H9 (cell line): ENCODE results near the gene FADS2. TPM values are rescaled to one million over a fixed set of nuclear protein-coding genes. Genes with fewer than 3 reads are reported as not detected.
"Not testable (repeated sequence)": the region's sequence is repeated elsewhere in the genome, so short reads cannot be mapped to it uniquely, and the experiment has no call there.

Experiments
- DNase-seq: peaks from one replicate; pipeline ENCODE4 v3.0.0-alpha.2; 2017
- H2AFZ ChIP-seq: one replicate; pipeline ENCODE4 v1.6.1; 2013; ENCODE audit warnings: mild to moderate bottlenecking, low read length, control low read depth, moderate library complexity
- H2AK5ac ChIP-seq: 2 replicates; pipeline ENCODE4 v1.6.1; 2013; ENCODE audit warnings: low read length, control low read depth, mixed read lengths; ENCODE audit not compliant: insufficient read length
- H2BK120ac ChIP-seq: one replicate; pipeline ENCODE4 v1.6.1; 2013; ENCODE audit warnings: low read depth, mild to moderate bottlenecking, low read length, control low read depth, inconsistent platforms; ENCODE audit not compliant: poor library complexity, severe bottlenecking
- H2BK12ac ChIP-seq: 2 replicates; pipeline ENCODE4 v1.6.1; 2013; ENCODE audit warnings: low read length, control low read depth, mixed read lengths, low read depth; ENCODE audit not compliant: insufficient read length
- H2BK15ac ChIP-seq: 2 replicates; pipeline ENCODE4 v1.6.1; 2013; ENCODE audit warnings: low read depth, low read length, control low read depth
- H2BK20ac ChIP-seq: one replicate; pipeline ENCODE4 v1.6.1; 2013; ENCODE audit warnings: low read depth, mild to moderate bottlenecking, low read length, control low read depth, inconsistent platforms; ENCODE audit not compliant: poor library complexity, severe bottlenecking
- H2BK5ac ChIP-seq: 2 replicates; pipeline ENCODE4 v1.6.1; 2013; ENCODE audit warnings: low read length, control low read depth, mixed read lengths; ENCODE audit not compliant: insufficient read length
- H3K14ac ChIP-seq: 2 replicates; pipeline ENCODE4 v1.6.1; 2013; ENCODE audit warnings: low read length, control low read depth; ENCODE audit not compliant: insufficient read depth
- H3K18ac ChIP-seq: 2 replicates; pipeline ENCODE4 v1.6.1; 2013; ENCODE audit warnings: low read depth, mild to moderate bottlenecking, mixed read lengths, low read length, control low read depth; ENCODE audit not compliant: insufficient read length
- H3K23ac ChIP-seq: 2 replicates; pipeline ENCODE4 v1.6.1; 2013; ENCODE audit warnings: low read length, control low read depth, mixed read lengths, low read depth; ENCODE audit not compliant: insufficient read length
- H3K23me2 ChIP-seq: 2 replicates; pipeline ENCODE4 v1.6.1; 2013; ENCODE audit warnings: low read depth, mild to moderate bottlenecking, mixed read lengths, low read length, control low read depth; ENCODE audit not compliant: insufficient read length, poor library complexity, severe bottlenecking
- H3K27ac ChIP-seq: 2 replicates; pipeline ENCODE4 v1.5.1; 2013; ENCODE audit warnings: low read length, control low read depth, mixed read lengths, low read depth; ENCODE audit not compliant: insufficient read length
- H3K27me3 ChIP-seq: 2 replicates; pipeline ENCODE4 v1.6.1; 2013; ENCODE audit warnings: low read length, control low read depth, inconsistent platforms; ENCODE audit not compliant: insufficient read depth
- H3K4ac ChIP-seq: 2 replicates; pipeline ENCODE4 v1.6.1; 2013; ENCODE audit warnings: low read depth, mild to moderate bottlenecking, control low read depth, inconsistent platforms, low read length, moderate library complexity
- H3K4me1 ChIP-seq: 2 replicates; pipeline ENCODE4 v1.6.1; 2013; ENCODE audit warnings: low read length, control low read depth, inconsistent platforms; ENCODE audit not compliant: insufficient read depth
- H3K4me2 ChIP-seq: 2 replicates; pipeline ENCODE4 v1.6.1; 2013; ENCODE audit warnings: low read length, control low read depth, mixed read lengths; ENCODE audit not compliant: insufficient read length, insufficient read depth
- H3K56ac ChIP-seq: 2 replicates; pipeline ENCODE4 v1.6.1; 2013; ENCODE audit warnings: low read depth, mild to moderate bottlenecking, mixed read lengths, low read length, control low read depth; ENCODE audit not compliant: insufficient read length
- H3K79me1 ChIP-seq: 2 replicates; pipeline ENCODE4 v1.6.1; 2013; ENCODE audit warnings: low read depth, mild to moderate bottlenecking, moderate library complexity, low read length, control low read depth, inconsistent platforms; ENCODE audit not compliant: insufficient read depth, poor library complexity, severe bottlenecking
- H3K79me2 ChIP-seq: 2 replicates; pipeline ENCODE4 v1.6.1; 2013; ENCODE audit warnings: low read length, control low read depth, inconsistent platforms; ENCODE audit not compliant: insufficient read depth
- H3K9ac ChIP-seq: 2 replicates; pipeline ENCODE4 v1.6.1; 2013; ENCODE audit warnings: low read length, control low read depth, mixed read lengths; ENCODE audit not compliant: insufficient read length; ENCODE audit errors: extremely low read depth
- H3K9me3 ChIP-seq: one replicate; pipeline ENCODE4 v1.6.1; 2013; ENCODE audit warnings: low read depth, low read length, inconsistent platforms; ENCODE audit not compliant: control insufficient read depth
- H3T11ph ChIP-seq: one replicate; pipeline ENCODE4 v1.6.1; 2013; ENCODE audit warnings: mild to moderate bottlenecking, low read length, control low read depth, inconsistent platforms
- H4K20me1 ChIP-seq: one replicate; pipeline ENCODE4 v1.6.1; 2013; ENCODE audit not compliant: control insufficient read depth, insufficient read length, insufficient read depth
- H4K5ac ChIP-seq: 2 replicates; pipeline ENCODE4 v1.6.1; 2013; ENCODE audit warnings: low read depth, mild to moderate bottlenecking, mixed read lengths, low read length, control low read depth; ENCODE audit not compliant: insufficient read length
- H4K8ac ChIP-seq: replicated peaks from 2 replicates; pipeline ENCODE4 v1.6.1; 2013; ENCODE audit warnings: low read length, control low read depth, mixed read lengths, low read depth; ENCODE audit not compliant: insufficient read length
- H4K91ac ChIP-seq: 2 replicates; pipeline ENCODE4 v1.6.1; 2013; ENCODE audit warnings: low read depth, mild to moderate bottlenecking, moderate library complexity, mixed read lengths, low read length, control low read depth; ENCODE audit not compliant: insufficient read length
- H3K27ac Mint-ChIP-seq, 3 experiments: 2 replicates in 2 of 3; 3 replicates in 1 of 3; pipeline ENCODE4 v1.8.0; 2020 to 2021; ENCODE audit warnings: mixed read lengths in 3 of 3, mild to moderate bottlenecking in 1 of 3, moderate library complexity in 1 of 3
- H3K27me3 Mint-ChIP-seq: 2 replicates; pipeline ENCODE4 v1.8.0; 2021; ENCODE audit warnings: low read depth, mild to moderate bottlenecking, moderate library complexity, mixed read lengths
- H3K36me3 Mint-ChIP-seq, 3 experiments: 2 replicates in 2 of 3; 3 replicates in 1 of 3; pipeline ENCODE4 v1.8.0; 2020 to 2021; ENCODE audit warnings: low read depth in 3 of 3, mixed read lengths in 3 of 3; ENCODE audit not compliant: insufficient read depth in 1 of 3
- H3K4me1 Mint-ChIP-seq, 2 experiments: 2 replicates each; pipeline ENCODE4 v1.8.0; 2020; ENCODE audit warnings: mixed read lengths in 2 of 2
- H3K4me3 Mint-ChIP-seq, 2 experiments: 2 replicates in 1 of 2; 3 replicates in 1 of 2; pipeline ENCODE4 v1.8.0; 2020 to 2021; ENCODE audit warnings: mild to moderate bottlenecking in 2 of 2, mixed read lengths in 2 of 2, moderate library complexity in 1 of 2
- H3K9me3 Mint-ChIP-seq, 2 experiments: 2 replicates in 1 of 2; 3 replicates in 1 of 2; pipeline ENCODE4 v1.8.0; 2020; ENCODE audit warnings: mild to moderate bottlenecking in 2 of 2, mixed read lengths in 2 of 2, moderate library complexity in 1 of 2
- WGBS: extraction: QIAGEN DNeasy Blood & Tissue Kit; methylation state at CpG from one replicate; pipeline ENCODE4 v1.1.7; 2013; ENCODE audit warnings: missing lambda C conversion rate, low lambda C conversion rate, mixed read lengths; ENCODE audit not compliant: insufficient read length; ENCODE audit errors: extremely low coverage; 5-methylcytosine and 5-hydroxymethylcytosine counted together
- total RNA-seq: library from RNA; stranded (reverse); gene quantifications from 2 replicates; pipeline ENCODE4 v1.2.1, GENCODE V29; 2021
- TF ChIP-seq, protein P1 (sequence below): fragments of 200-600 bp; sonication (generic); conservative IDR thresholded peaks from 3 replicates; pipeline ENCODE4 v1.8.0; 2021; ENCODE audit warnings: antibody characterized with exemption, mild to moderate bottlenecking

FADS2 gene
- total RNA-seq, 1 experiment from 2014 or later, result 322 TPM

DNA sequence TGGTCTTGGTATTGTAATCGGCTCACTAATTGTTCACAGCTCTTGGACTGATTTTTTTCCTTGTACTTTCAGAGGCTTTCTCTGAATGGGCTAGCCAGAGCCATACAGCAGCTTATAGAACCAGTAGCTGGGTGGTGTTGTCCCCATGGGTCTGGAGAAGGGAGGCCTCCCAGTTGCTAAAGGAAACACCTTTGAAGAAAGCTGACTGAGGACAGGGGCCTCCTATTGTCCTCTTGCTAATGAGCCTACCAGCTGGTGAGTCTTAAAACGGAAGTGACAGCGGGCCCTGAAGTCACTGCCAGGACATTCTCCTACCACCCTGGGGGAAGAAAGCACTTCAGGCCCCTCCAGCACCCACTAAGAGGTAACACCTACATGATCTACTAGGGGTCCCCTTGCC lies 53.3 kb downstream of the FADS2 start:
- H3K27ac Mint-ChIP-seq, result peak overlapping the region in 1 of 3 experiments; percentile 93; a peak in 1 of 7 replicates
- H3K4me1 Mint-ChIP-seq, result peaks cover 19 to 31% of the 10 kb centered on the region in 2 experiments
- Histone ChIP-seq H4K8ac (no peak overlapping the region), H3K14ac (no peak overlapping the region; the same call in 1 of the 2 replicates), H3K4ac (no peak overlapping the region), H3K18ac (no peak overlapping the region), H3K56ac (no peak overlapping the region), H3K79me2 (no peaks in the 10 kb centered on the region), H3T11ph (no peak overlapping the region), H2AK5ac (no peak overlapping the region), H4K91ac (no peak overlapping the region), H3K9ac (no peak overlapping the region), H2BK120ac (no peak overlapping the region), H2BK12ac (no peak overlapping the region), H3K27ac (no peak overlapping the region), H4K5ac (no peak overlapping the region), H3K23me2 (peaks cover 2% of the 10 kb centered on the region), H3K4me2 (peak overlapping the region; percentile 8), H3K4me1 (peaks cover 3% of the 10 kb centered on the region; the same call in 1 of the 2 replicates), H4K20me1 (no peaks in the 10 kb centered on the region), H3K23ac (no peak overlapping the region), H3K9me3 (no peaks in the 10 kb centered on the region), H2BK5ac (no peak overlapping the region), H2BK15ac (no peak overlapping the region), H2AFZ (no peak overlapping the region), H2BK20ac (no peak overlapping the region), H3K27me3 (no peaks in the 10 kb centered on the region), H3K79me1 (no peaks in the 10 kb centered on the region)
- H3K9me3 Mint-ChIP-seq, result peaks cover 0 to under 1% of the 10 kb centered on the region in 2 experiments; a peak in 2 of 5 replicates
- WGBS, result no CpG with 5 or more reads among the region's 3 CpGs
- TF ChIP-seq, protein P1, sequence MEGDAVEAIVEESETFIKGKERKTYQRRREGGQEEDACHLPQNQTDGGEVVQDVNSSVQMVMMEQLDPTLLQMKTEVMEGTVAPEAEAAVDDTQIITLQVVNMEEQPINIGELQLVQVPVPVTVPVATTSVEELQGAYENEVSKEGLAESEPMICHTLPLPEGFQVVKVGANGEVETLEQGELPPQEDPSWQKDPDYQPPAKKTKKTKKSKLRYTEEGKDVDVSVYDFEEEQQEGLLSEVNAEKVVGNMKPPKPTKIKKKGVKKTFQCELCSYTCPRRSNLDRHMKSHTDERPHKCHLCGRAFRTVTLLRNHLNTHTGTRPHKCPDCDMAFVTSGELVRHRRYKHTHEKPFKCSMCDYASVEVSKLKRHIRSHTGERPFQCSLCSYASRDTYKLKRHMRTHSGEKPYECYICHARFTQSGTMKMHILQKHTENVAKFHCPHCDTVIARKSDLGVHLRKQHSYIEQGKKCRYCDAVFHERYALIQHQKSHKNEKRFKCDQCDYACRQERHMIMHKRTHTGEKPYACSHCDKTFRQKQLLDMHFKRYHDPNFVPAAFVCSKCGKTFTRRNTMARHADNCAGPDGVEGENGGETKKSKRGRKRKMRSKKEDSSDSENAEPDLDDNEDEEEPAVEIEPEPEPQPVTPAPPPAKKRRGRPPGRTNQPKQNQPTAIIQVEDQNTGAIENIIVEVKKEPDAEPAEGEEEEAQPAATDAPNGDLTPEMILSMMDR, result no peak
- no peaks in the 10 kb centered on the region; the same call in 1 of the 2 replicates for H3K27me3 Mint-ChIP-seq
- H3K4me3 Mint-ChIP-seq, result peak overlapping the region in 1 of 2 experiments; percentile 33; a peak in 1 of 5 replicates
- peak; percentile 73 for DNase-seq
- H3K36me3 Mint-ChIP-seq, result peaks cover 0 to 3% (median 0%) of the 10 kb centered on the region in 3 experiments; a peak in 3 of 7 replicates

DNA sequence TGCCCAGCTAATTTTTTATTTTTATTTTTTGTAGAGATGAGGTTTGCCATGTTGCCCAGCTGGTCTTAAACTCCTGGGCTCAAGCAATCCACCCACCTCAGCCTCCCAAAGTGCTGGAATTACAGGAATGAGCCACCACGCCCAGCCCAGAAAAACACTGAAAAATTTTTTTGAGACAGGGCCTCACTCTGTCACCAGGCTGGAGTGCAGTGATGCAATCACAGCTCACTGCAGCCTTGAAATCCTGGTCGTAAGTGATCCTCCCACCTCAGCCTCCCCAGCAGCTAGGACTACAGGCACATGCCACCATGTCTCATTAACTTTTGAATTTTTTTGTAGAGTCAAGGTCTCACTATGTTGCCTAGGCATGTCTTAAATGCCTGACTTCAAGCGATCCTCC lies 54.2 kb downstream of the FADS2 start:
- H4K20me1 ChIP-seq, H3K23ac ChIP-seq, H3K9me3 Mint-ChIP-seq, H2AK5ac ChIP-seq, H4K5ac ChIP-seq, H4K91ac ChIP-seq, H3K4me1 ChIP-seq, H3K9ac ChIP-seq, H3T11ph ChIP-seq, H2BK12ac ChIP-seq, H3K36me3 Mint-ChIP-seq, H3K27ac ChIP-seq, H3K4me3 Mint-ChIP-seq, H3K4me2 ChIP-seq, H4K8ac ChIP-seq, H3K27me3 Mint-ChIP-seq, H2BK120ac ChIP-seq, H2AFZ ChIP-seq, H3K9me3 ChIP-seq, H3K18ac ChIP-seq, H3K4ac ChIP-seq, H2BK15ac ChIP-seq, H2BK5ac ChIP-seq, H3K14ac ChIP-seq, DNase-seq, H3K27me3 ChIP-seq, H3K79me1 ChIP-seq, H3K23me2 ChIP-seq, H2BK20ac ChIP-seq, H3K79me2 ChIP-seq, H3K56ac ChIP-seq, H3K27ac Mint-ChIP-seq: not testable (repeated sequence)
- peaks cover 20 to 32% of the 10 kb centered on the region in 2 experiments for H3K4me1 Mint-ChIP-seq
- WGBS, result no CpG with 5 or more reads among the region's 3 CpGs
